PFSK-1 (cell line): ENCODE data around the gene INSYN2B.

Source experiments
- FOXP2 ChIP-seq: optimal IDR thresholded peaks from 2 replicates; pipeline ENCODE3; 2011; ENCODE audit warnings: borderline replicate concordance, control low read depth, inconsistent platforms; ENCODE audit not compliant: insufficient read depth; ENCODE audit errors: extremely low read length, extremely low read depth
- POLR2AphosphoS5 ChIP-seq: IDR thresholded peaks from 2 replicates; pipeline ENCODE4 v1.6.1; 2012; ENCODE audit warnings: low read depth, mild to moderate bottlenecking, control low read depth, low read length, moderate library complexity
- SIN3A ChIP-seq: IDR thresholded peaks from 2 replicates; pipeline ENCODE4 v1.6.1; 2012; ENCODE audit warnings: mild to moderate bottlenecking, low read length, moderate library complexity, borderline replicate concordance; ENCODE audit not compliant: insufficient read depth
- TF ChIP-seq, protein P1 (sequence below), 2 experiments: IDR thresholded peaks; 2 replicates each; pipeline versions ENCODE4 v1.6.1 to v1.8.0; 2011 to 2012; ENCODE audit warnings: low read depth in 2 of 2, low read length in 2 of 2, control low read depth in 1 of 2, inconsistent platforms in 1 of 2, mild to moderate bottlenecking in 1 of 2, moderate library complexity in 1 of 2; ENCODE audit not compliant: insufficient read depth in 1 of 2

DNA sequence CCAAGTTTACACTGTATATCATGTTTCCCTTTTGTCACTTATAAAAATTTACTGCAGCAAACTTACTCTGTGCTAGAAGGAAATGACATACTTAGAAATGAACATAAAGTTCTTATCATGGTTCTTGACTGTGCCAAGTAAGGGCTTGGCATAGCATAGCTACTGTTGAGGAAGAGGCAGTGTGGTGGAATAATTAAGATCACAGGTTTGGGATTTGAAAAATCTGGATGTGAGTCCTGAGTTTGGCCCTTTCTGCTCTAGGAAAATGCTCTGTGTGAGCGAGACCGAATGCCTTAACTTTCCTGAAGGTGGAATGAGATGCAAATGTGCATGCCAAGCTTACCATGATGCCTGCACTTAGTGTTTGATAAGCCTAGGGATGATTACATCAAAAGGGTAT, 99.5 kb downstream of the INSYN2B start:
- TF ChIP-seq SIN3A (no peak), POLR2AphosphoS5 (no peak), FOXP2 (no peak)
- TF ChIP-seq, protein P1, sequence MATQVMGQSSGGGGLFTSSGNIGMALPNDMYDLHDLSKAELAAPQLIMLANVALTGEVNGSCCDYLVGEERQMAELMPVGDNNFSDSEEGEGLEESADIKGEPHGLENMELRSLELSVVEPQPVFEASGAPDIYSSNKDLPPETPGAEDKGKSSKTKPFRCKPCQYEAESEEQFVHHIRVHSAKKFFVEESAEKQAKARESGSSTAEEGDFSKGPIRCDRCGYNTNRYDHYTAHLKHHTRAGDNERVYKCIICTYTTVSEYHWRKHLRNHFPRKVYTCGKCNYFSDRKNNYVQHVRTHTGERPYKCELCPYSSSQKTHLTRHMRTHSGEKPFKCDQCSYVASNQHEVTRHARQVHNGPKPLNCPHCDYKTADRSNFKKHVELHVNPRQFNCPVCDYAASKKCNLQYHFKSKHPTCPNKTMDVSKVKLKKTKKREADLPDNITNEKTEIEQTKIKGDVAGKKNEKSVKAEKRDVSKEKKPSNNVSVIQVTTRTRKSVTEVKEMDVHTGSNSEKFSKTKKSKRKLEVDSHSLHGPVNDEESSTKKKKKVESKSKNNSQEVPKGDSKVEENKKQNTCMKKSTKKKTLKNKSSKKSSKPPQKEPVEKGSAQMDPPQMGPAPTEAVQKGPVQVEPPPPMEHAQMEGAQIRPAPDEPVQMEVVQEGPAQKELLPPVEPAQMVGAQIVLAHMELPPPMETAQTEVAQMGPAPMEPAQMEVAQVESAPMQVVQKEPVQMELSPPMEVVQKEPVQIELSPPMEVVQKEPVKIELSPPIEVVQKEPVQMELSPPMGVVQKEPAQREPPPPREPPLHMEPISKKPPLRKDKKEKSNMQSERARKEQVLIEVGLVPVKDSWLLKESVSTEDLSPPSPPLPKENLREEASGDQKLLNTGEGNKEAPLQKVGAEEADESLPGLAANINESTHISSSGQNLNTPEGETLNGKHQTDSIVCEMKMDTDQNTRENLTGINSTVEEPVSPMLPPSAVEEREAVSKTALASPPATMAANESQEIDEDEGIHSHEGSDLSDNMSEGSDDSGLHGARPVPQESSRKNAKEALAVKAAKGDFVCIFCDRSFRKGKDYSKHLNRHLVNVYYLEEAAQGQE (IDR thresholded peaks at IDR 0.05; ENCODE audit: insufficient read depth in 1 of 2, low read depth in 2 of 2, low read length in 2 of 2), result no peak
